GM12892 (cell line): ENCODE results near the gene ANKUB1.

Source experiments
- POLR2A ChIP-seq: IDR thresholded peaks from 2 replicates; pipeline ENCODE4 v1.6.1; 2011; ENCODE audit warnings: low read depth, low read length, control low read depth
- POLR2AphosphoS5 ChIP-seq: IDR thresholded peaks from 2 replicates; pipeline ENCODE4 v1.6.1; 2011; ENCODE audit warnings: low read depth, low read length, control low read depth
- TAF1 ChIP-seq: IDR thresholded peaks from 2 replicates; pipeline ENCODE4 v1.6.1; 2011; ENCODE audit warnings: low read depth, mild to moderate bottlenecking, control low read depth, low read length, borderline replicate concordance

DNA sequence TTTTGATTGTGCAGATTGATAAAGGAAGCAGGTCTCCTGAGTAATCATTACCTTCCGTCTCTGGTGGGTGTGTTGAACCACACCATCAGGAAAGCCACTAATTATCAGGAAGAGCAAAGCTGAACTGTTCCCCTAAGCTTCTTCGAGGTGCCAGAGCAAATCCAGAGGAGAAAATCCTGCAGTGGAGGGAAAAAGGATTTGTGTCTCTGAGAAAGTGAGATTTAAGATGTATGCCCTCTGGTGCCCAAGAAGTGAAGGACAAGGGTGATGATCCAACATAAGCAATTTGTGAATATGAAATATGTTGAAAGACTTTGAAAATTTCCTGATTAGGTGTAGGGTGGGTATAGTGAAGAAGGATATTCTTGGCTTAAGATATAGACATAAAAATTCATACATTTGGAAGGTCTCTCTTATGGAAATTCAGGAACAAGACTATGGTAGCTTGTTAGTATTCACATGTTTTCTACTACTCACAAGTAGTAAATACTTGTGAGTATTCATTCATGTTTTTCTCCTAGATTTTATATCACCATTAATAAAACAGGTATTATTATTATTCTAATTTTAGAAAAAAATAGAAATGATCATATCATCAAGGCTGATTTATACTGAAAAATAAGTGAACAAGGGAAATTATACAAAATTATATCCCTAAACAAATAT is 74.8 kb downstream of the ANKUB1 start:
- TF ChIP-seq POLR2A (no peak), POLR2AphosphoS5 (no peak), TAF1 (no peak)
